Lung (tissue), 16 donors: ENCODE data around the gene BAZ2A. TPM values are rescaled to one million over a fixed set of nuclear protein-coding genes. Genes with fewer than 3 reads are reported as not detected.

Experiments
- ATAC-seq: fragments of 200-7000 bp; cut with Tn5 transposase; one replicate; pipeline ENCODE4 v1.9.1; 2020; ENCODE audit warnings: moderate number of reproducible peaks; ENCODE audit not compliant: insufficient read depth, low FRiP score
- DNase-seq, 3 donors: peaks; one replicate each; pipeline ENCODE4 v3.0.0-alpha.2; 2013 to 2017
- H3K27ac ChIP-seq, 2 donors: one replicate each; pipeline ENCODE4 v1.5.1; 2013; ENCODE audit warnings: mild to moderate bottlenecking in 2 of 2, moderate library complexity in 2 of 2, control low read depth in 1 of 2, inconsistent platforms in 1 of 2, low read depth in 1 of 2, low read length in 1 of 2
- H3K27me3 ChIP-seq, 3 donors: one replicate each; pipeline ENCODE4 v1.5.1; 2013; ENCODE audit warnings: low read length in 2 of 3; ENCODE audit not compliant: control insufficient read depth in 3 of 3, insufficient read depth in 3 of 3
- H3K36me3 ChIP-seq, 4 donors: one replicate each; pipeline ENCODE4 v1.5.1; 2013; ENCODE audit warnings: low read length in 4 of 4, mild to moderate bottlenecking in 1 of 4, moderate library complexity in 1 of 4; ENCODE audit not compliant: control insufficient read depth in 4 of 4, insufficient read depth in 4 of 4
- H3K4me1 ChIP-seq, 5 donors: one replicate each; pipeline ENCODE4 v1.5.1; 2013; ENCODE audit warnings: low read length in 5 of 5, mild to moderate bottlenecking in 2 of 5, moderate library complexity in 1 of 5; ENCODE audit not compliant: control insufficient read depth in 5 of 5, insufficient read depth in 5 of 5
- H3K4me3 ChIP-seq: one replicate; pipeline ENCODE4 v1.5.1; 2013; ENCODE audit warnings: mild to moderate bottlenecking, control low read depth, moderate library complexity
- H3K9ac ChIP-seq, 2 donors: one replicate each; pipeline ENCODE4 v1.5.1; 2013; ENCODE audit warnings: low read length in 2 of 2, control low read depth in 1 of 2; ENCODE audit not compliant: insufficient read depth in 1 of 2
- H3K9me3 ChIP-seq, 4 donors: one replicate each; pipeline ENCODE4 v1.5.1; 2013; ENCODE audit warnings: low read length in 3 of 4, mild to moderate bottlenecking in 1 of 4, moderate library complexity in 1 of 4; ENCODE audit not compliant: control insufficient read depth in 4 of 4, insufficient read depth in 3 of 4
- WGBS, 2 donors: extraction: QIAGEN DNeasy Blood & Tissue Kit; methylation state at CpG; one replicate each; pipeline ENCODE4 v1.1.7; 2013; 5-methylcytosine and 5-hydroxymethylcytosine counted together
- long read RNA-seq, 5 donors: transcript quantifications; one replicate each; lab custom pipeline, GENCODE V29; 2026
- polyA plus RNA-seq, 2 donors: library from polyadenylated mRNA; stranded (reverse); fragments of 200-250 nt; gene quantifications; one replicate each; pipeline ENCODE4 v1.2.1, GENCODE V29; 2013
- total RNA-seq, 2 donors: library from RNA; depleted of rRNA in 1 of 2; stranded (reverse); fragments of >200 nt in 1 of 2; gene quantifications; one replicate each; pipeline ENCODE4 v1.2.1, GENCODE V29; 2014 to 2021
- TF ChIP-seq, protein P1 (sequence below): IDR thresholded peaks from 2 replicates; pipeline ENCODE4 v1.5.1; 2012; ENCODE audit warnings: mild to moderate bottlenecking; ENCODE audit errors: control extremely low read depth, extremely low read depth
- donor health status: control.
- donor health status: control.
- donor health status: Bipolar disorder and iron deficiency.
- donor health status: healthy.
- donor health status: DM: yes; HTN: yes; CAD: no.

BAZ2A gene
- 10 to 100 TPM; 81.4 to 92.0 TPM for total RNA-seq
- polyA plus RNA-seq: 10 to 100 TPM; 31.3 to 39.6 TPM
- long read RNA-seq, donor 1, partial matches to known transcripts: 48 of 50 reads
- long read RNA-seq, donor 1, other reads (novel, unspliced or antisense): 0 of 50 reads
- long read RNA-seq, donor 2, partial matches to known transcripts: 6 of 9 reads
- long read RNA-seq, donor 2, other reads (novel, unspliced or antisense): 0 of 9 reads
- long read RNA-seq, donor 3, partial matches to known transcripts: 21 of 22 reads
- long read RNA-seq, donor 3, other reads (novel, unspliced or antisense): 0 of 22 reads
- long read RNA-seq, donor 4, partial matches to known transcripts: 12 of 12 reads
- long read RNA-seq, donor 4, other reads (novel, unspliced or antisense): 0 of 12 reads
- long read RNA-seq, donor 5, partial matches to known transcripts: 56 of 59 reads
- long read RNA-seq, donor 5, other reads (novel, unspliced or antisense): 0 of 59 reads

DNA sequence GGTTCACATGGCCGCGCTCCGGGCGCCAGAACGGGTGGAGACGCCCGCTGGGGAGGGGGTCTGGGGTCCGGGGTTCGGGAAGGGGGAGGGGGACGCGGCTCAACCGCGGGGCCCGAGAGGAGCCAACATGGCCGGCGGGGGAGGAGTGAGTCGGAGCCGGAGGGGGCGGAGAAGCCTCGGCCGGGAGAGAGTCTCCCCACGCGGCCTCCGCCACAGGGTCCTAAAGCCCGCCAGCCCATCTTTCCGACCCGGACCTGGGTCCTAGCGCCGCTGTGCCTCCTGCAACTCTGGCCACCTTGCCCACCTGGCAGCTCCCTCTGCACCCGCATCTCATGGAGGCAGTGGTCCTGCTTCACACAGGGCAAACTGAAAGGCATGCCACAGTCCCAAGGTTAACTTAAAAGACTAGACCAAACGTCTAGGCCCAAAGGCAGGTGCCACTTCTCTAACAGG, at the start of gene BAZ2A:
Gene BAZ2A, minus strand, starts transcription at position 147 of the 453 bp plus-strand sequence. CDS start 12,796 bp downstream, outside the sequence.
- whole genome bisulfite sequencing, 2 donors: 2% methylated on average over 20 to 31 of the region's 31 CpGs
- ATAC-seq (peak; percentile 85), DNase-seq (peak; percentile 90 to 93 (median 91))
- peak within 1 kb of the TSS; percentile 98 for H3K4me3 ChIP-seq
- peak within 1 kb of the TSS; percentile 77 to 83 for H3K27ac ChIP-seq
- peaks cover 0 to 8% (median 1%) of the 10 kb centered on the region in 4 donors for H3K36me3 ChIP-seq
- no peaks in the 10 kb centered on the region for H3K27me3 ChIP-seq
- peak within 1 kb of the TSS; percentile 18 to 86 for H3K9ac ChIP-seq
- H3K9me3 ChIP-seq: no peaks in the 10 kb centered on the region
- TF ChIP-seq, protein P1, sequence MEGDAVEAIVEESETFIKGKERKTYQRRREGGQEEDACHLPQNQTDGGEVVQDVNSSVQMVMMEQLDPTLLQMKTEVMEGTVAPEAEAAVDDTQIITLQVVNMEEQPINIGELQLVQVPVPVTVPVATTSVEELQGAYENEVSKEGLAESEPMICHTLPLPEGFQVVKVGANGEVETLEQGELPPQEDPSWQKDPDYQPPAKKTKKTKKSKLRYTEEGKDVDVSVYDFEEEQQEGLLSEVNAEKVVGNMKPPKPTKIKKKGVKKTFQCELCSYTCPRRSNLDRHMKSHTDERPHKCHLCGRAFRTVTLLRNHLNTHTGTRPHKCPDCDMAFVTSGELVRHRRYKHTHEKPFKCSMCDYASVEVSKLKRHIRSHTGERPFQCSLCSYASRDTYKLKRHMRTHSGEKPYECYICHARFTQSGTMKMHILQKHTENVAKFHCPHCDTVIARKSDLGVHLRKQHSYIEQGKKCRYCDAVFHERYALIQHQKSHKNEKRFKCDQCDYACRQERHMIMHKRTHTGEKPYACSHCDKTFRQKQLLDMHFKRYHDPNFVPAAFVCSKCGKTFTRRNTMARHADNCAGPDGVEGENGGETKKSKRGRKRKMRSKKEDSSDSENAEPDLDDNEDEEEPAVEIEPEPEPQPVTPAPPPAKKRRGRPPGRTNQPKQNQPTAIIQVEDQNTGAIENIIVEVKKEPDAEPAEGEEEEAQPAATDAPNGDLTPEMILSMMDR: no peak
- H3K4me1 ChIP-seq: peaks cover 17 to 46% (median 25%) of the 10 kb centered on the region in 5 donors

DNA sequence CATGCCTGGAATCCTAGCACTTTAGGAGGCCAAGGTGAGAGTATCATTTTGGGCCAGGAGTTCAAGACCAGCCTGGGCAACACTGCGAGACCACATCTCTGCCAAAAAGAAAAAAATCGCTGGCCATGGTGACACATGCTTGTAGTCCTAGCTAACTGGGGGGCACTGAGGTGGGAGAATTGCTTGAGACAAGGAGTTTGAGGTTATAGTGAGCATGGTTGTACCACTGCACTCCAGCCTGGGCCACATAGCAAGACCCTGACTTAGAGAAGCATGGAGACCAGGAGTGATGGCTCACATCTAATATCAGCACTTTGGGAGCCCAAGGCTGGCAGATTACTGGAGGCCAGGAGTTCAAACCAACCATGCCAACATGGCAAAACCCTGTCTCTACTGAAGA, 48.7 kb upstream of the BAZ2A start:
- H3K27ac ChIP-seq: no peak overlapping the region
- H3K4me3 ChIP-seq: no peak overlapping the region
- TF ChIP-seq, protein P1: no peak
- peaks cover 0 to 15% (median 0%) of the 10 kb centered on the region in 5 donors for H3K4me1 ChIP-seq
- H3K27me3 ChIP-seq: no peaks in the 10 kb centered on the region
- no peak for DNase-seq
- no peak for ATAC-seq
- H3K9me3 ChIP-seq: no peaks in the 10 kb centered on the region
- WGBS, 2 donors: 90 to 94% methylated on average over 2 of the region's 2 CpGs
- peaks cover 4 to 18% (median 9%) of the 10 kb centered on the region in 4 donors for H3K36me3 ChIP-seq
- no peak overlapping the region for H3K9ac ChIP-seq

DNA sequence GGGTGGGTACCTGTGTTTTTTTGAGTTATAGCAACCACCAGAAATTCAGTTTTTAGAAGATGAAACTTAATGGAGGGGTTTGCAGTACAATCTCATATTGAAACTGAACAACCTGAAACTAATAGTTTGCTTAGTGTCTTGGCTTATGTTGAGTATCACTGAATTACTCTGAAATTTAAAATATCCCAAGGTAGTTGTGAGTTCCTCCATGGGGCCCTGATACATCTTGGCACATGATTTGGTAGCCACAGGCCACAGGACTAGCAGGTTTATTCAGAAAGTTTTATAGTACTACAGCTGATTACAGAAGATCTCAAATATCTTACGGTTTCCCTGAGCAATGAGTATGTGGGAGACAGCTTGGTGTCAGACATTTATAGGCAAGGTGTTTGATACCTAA, 47.6 kb upstream of the BAZ2A start:
- Histone ChIP-seq H3K36me3 (peaks cover 4 to 17% (median 9%) of the 10 kb centered on the region in 4 donors), H3K27ac (no peak overlapping the region), H3K9me3 (no peaks in the 10 kb centered on the region), H3K27me3 (no peaks in the 10 kb centered on the region), H3K4me3 (no peak overlapping the region), H3K9ac (no peak overlapping the region), H3K4me1 (peaks cover 0 to 14% (median 0%) of the 10 kb centered on the region in 5 donors)
- no peak for DNase-seq
- WGBS, 2 donors: 81 to 85% methylated on average over 1 of the region's 1 CpG
- no peak for ATAC-seq
- TF ChIP-seq, protein P1: no peak
